ENCODE data around the gene HIPK2. TPM values are rescaled to one million over a fixed set of nuclear protein-coding genes. Genes with fewer than 3 reads are reported as not detected.

HIPK2 gene
- total RNA-seq, 2 donors from 2014 or later: 95.1 to 125 TPM

GRCh38 chr7:139658296-139658695, 119.5 kb downstream of the HIPK2 start:
- WGBS, 2 experiments (ENCODE audit: insufficient coverage in 1 of 2, insufficient read length in 1 of 2): 95% methylated on average over 3 of the region's 3 CpGs; no CpG with 5 or more reads in 1 of the 2 experiments

DNA sequence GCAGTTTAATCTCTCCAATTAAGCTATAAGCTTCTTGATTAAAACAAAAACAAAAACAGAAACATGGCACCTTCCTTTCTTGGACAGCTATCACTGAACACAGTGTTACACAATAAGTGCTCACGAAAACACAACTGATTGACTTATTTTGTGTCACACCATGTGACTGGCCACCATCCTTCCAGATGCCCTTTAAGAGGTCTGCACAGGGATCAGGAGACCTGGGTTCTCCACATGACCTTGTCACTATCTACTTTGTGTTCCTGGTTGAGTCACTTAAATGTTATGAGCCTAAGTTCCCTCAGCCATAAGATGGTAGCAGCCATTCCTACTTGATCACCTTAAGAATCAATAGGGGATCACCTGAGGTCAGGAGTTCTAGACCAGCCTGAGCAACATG, 120.1 kb downstream of the HIPK2 start:
- no peak for DNase-seq
- H3K4me1 ChIP-seq (ENCODE audit: control insufficient read depth, insufficient read depth, low read length): peaks cover 15% of the 10 kb centered on the region
- no peaks in the 10 kb centered on the region for H3K9me3 ChIP-seq (ENCODE audit: control insufficient read depth, low read length)
- TF ChIP-seq, protein P1, sequence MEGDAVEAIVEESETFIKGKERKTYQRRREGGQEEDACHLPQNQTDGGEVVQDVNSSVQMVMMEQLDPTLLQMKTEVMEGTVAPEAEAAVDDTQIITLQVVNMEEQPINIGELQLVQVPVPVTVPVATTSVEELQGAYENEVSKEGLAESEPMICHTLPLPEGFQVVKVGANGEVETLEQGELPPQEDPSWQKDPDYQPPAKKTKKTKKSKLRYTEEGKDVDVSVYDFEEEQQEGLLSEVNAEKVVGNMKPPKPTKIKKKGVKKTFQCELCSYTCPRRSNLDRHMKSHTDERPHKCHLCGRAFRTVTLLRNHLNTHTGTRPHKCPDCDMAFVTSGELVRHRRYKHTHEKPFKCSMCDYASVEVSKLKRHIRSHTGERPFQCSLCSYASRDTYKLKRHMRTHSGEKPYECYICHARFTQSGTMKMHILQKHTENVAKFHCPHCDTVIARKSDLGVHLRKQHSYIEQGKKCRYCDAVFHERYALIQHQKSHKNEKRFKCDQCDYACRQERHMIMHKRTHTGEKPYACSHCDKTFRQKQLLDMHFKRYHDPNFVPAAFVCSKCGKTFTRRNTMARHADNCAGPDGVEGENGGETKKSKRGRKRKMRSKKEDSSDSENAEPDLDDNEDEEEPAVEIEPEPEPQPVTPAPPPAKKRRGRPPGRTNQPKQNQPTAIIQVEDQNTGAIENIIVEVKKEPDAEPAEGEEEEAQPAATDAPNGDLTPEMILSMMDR (conservative IDR thresholded peaks at IDR 0.05): no peak
- H3K9ac ChIP-seq (ENCODE audit: extremely low read depth, low read length, poor library complexity, severe bottlenecking): no peak overlapping the region
- peaks cover 30% of the 10 kb centered on the region for H3K36me3 ChIP-seq (ENCODE audit: control insufficient read depth, insufficient read depth, low read length)
- Mint-ChIP-seq H3K36me3 (ENCODE audit: low read depth) (peaks cover 4% of the 10 kb centered on the region), H3K27ac (no peak overlapping the region), H3K4me3 (no peak overlapping the region), H3K9me3 (no peaks in the 10 kb centered on the region), H3K27me3 (ENCODE audit: insufficient read depth) (no peaks in the 10 kb centered on the region), H3K4me1 (peaks cover 37% of the 10 kb centered on the region)
- no peak overlapping the region for H3K27ac ChIP-seq (ENCODE audit: low read depth, low read length)
- WGBS, 2 experiments (ENCODE audit: insufficient coverage in 1 of 2, insufficient read length in 1 of 2): 88 to 100% methylated on average over 1 of the region's 1 CpG
- no peak overlapping the region for H3K4me3 ChIP-seq (ENCODE audit: low read length)
- H3K27me3 ChIP-seq (ENCODE audit: control insufficient read depth, insufficient read depth, low read length, poor library complexity, severe bottlenecking): no peaks in the 10 kb centered on the region

More at GRCh38 chr7:139658296-139658695, 119.5 kb downstream of the HIPK2 start:
- TF ChIP-seq, protein P1 (conservative IDR thresholded peaks at IDR 0.05): no peak
- Mint-ChIP-seq H3K4me3 (no peak overlapping the region), H3K27ac (no peak overlapping the region), H3K27me3 (ENCODE audit: insufficient read depth) (no peaks in the 10 kb centered on the region), H3K4me1 (peaks cover 41% of the 10 kb centered on the region), H3K9me3 (no peaks in the 10 kb centered on the region), H3K36me3 (ENCODE audit: low read depth) (peaks cover 4% of the 10 kb centered on the region)
- Histone ChIP-seq H3K27me3 (ENCODE audit: control insufficient read depth, insufficient read depth, low read length, poor library complexity, severe bottlenecking) (no peaks in the 10 kb centered on the region), H3K4me1 (ENCODE audit: control insufficient read depth, insufficient read depth, low read length) (peaks cover 15% of the 10 kb centered on the region), H3K36me3 (ENCODE audit: control insufficient read depth, insufficient read depth, low read length) (peaks cover 30% of the 10 kb centered on the region), H3K9me3 (ENCODE audit: control insufficient read depth, low read length) (no peaks in the 10 kb centered on the region), H3K4me3 (ENCODE audit: low read length) (no peak overlapping the region), H3K27ac (ENCODE audit: low read depth, low read length) (no peak overlapping the region), H3K9ac (ENCODE audit: extremely low read depth, low read length, poor library complexity, severe bottlenecking) (no peak overlapping the region)
- no peak for DNase-seq

- no peak for DNase-seq
- H3K27me3 ChIP-seq (ENCODE audit: control insufficient read depth, insufficient read depth, low read length, poor library complexity, severe bottlenecking): no peaks in the 10 kb centered on the region
- WGBS, 2 experiments (ENCODE audit: insufficient coverage in 1 of 2, insufficient read length in 1 of 2): 93 to 97% methylated on average over 6 of the region's 6 CpGs
- TF ChIP-seq, protein P1 (conservative IDR thresholded peaks at IDR 0.05): no peak
- H3K4me1 ChIP-seq (ENCODE audit: control insufficient read depth, insufficient read depth, low read length): peaks cover 24% of the 10 kb centered on the region
- no peak overlapping the region for H3K4me3 Mint-ChIP-seq
- H3K9ac ChIP-seq (ENCODE audit: extremely low read depth, low read length, poor library complexity, severe bottlenecking): no peak overlapping the region
- H3K36me3 Mint-ChIP-seq (ENCODE audit: low read depth): peaks cover 8% of the 10 kb centered on the region
- no peak overlapping the region for H3K27ac ChIP-seq (ENCODE audit: low read depth, low read length)
- no peaks in the 10 kb centered on the region for H3K27me3 Mint-ChIP-seq (ENCODE audit: insufficient read depth)
- no peaks in the 10 kb centered on the region for H3K9me3 ChIP-seq (ENCODE audit: control insufficient read depth, low read length)
- no peak overlapping the region for H3K4me3 ChIP-seq (ENCODE audit: low read length)
- peaks cover 30% of the 10 kb centered on the region for H3K36me3 ChIP-seq (ENCODE audit: control insufficient read depth, insufficient read depth, low read length)
- H3K4me1 Mint-ChIP-seq: peaks cover 38% of the 10 kb centered on the region
- H3K9me3 Mint-ChIP-seq: no peaks in the 10 kb centered on the region
- no peak overlapping the region for H3K27ac Mint-ChIP-seq
Observed at GRCh38 chr7:139656387-139656786, 121.4 kb downstream of the HIPK2 start.
